ENCODE measurements around the gene ZBTB1.

DNA sequence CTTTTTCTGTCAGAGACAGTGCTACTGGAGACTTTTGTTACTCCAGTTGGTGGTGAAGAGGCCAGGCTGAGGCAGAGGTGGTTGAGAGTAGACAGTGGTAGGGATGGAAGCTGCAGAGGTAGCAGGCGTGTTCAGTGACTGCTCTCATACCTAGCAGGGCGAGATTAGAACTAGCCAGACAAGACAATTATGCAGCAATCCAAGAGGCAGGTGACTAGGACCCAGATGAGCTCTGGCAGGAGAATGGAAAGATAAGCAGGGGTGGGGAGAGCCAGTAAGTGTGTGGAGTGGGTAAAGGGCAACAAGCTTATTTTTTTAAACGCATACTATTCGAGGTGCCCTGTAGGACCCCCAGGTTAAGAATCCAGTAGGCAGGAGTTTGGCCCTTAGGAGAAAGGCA is 50.0 kb downstream of the ZBTB1 start:
- TF ChIP-seq POLR2A (IDR thresholded peaks at IDR 0.05), result no peak
- no peak for TF ChIP-seq POLR2AphosphoS5 (IDR thresholded peaks at IDR 0.05)
